ENCODE data around the gene RIT1.

DNA sequence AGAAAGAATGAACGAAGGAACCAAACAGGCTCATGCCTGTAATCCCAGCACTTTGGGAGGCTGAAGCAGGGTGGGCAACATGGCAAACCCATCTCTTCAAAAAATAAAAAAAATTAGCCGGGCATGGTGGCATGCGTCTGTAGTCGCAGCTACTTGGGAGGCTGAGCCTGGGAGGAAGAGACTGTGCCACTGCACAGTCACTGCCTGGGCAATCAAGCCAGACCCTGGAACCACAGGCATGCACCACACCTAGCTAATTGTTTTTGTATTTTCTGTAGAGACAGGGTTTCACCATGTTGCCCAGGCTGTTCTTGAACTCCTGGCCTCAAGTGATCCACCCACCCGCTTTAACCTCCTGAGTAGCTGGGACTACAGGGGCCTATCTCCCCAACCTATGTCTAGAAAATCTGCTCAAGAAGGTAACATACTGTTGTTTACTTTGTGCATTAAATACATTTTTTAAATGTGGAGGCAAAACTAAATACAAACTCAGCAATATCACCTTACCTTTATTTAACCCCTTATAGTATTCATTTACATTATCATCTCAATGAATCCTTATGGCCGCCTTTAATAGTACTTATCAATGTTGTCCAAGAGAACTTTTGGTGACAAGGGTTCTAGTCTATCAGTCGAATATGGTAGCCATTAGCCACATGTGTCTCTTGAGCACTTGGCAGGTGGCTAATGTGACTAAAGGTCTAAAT is 20.3 kb upstream of the RIT1 start:
- TF ChIP-seq, protein P1, sequence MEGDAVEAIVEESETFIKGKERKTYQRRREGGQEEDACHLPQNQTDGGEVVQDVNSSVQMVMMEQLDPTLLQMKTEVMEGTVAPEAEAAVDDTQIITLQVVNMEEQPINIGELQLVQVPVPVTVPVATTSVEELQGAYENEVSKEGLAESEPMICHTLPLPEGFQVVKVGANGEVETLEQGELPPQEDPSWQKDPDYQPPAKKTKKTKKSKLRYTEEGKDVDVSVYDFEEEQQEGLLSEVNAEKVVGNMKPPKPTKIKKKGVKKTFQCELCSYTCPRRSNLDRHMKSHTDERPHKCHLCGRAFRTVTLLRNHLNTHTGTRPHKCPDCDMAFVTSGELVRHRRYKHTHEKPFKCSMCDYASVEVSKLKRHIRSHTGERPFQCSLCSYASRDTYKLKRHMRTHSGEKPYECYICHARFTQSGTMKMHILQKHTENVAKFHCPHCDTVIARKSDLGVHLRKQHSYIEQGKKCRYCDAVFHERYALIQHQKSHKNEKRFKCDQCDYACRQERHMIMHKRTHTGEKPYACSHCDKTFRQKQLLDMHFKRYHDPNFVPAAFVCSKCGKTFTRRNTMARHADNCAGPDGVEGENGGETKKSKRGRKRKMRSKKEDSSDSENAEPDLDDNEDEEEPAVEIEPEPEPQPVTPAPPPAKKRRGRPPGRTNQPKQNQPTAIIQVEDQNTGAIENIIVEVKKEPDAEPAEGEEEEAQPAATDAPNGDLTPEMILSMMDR (IDR thresholded peaks at IDR 0.05) = no peak
- TF ChIP-seq, protein P2, sequence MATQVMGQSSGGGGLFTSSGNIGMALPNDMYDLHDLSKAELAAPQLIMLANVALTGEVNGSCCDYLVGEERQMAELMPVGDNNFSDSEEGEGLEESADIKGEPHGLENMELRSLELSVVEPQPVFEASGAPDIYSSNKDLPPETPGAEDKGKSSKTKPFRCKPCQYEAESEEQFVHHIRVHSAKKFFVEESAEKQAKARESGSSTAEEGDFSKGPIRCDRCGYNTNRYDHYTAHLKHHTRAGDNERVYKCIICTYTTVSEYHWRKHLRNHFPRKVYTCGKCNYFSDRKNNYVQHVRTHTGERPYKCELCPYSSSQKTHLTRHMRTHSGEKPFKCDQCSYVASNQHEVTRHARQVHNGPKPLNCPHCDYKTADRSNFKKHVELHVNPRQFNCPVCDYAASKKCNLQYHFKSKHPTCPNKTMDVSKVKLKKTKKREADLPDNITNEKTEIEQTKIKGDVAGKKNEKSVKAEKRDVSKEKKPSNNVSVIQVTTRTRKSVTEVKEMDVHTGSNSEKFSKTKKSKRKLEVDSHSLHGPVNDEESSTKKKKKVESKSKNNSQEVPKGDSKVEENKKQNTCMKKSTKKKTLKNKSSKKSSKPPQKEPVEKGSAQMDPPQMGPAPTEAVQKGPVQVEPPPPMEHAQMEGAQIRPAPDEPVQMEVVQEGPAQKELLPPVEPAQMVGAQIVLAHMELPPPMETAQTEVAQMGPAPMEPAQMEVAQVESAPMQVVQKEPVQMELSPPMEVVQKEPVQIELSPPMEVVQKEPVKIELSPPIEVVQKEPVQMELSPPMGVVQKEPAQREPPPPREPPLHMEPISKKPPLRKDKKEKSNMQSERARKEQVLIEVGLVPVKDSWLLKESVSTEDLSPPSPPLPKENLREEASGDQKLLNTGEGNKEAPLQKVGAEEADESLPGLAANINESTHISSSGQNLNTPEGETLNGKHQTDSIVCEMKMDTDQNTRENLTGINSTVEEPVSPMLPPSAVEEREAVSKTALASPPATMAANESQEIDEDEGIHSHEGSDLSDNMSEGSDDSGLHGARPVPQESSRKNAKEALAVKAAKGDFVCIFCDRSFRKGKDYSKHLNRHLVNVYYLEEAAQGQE (IDR thresholded peaks at IDR 0.05; ENCODE audit: insufficient read depth in 1 of 2, low read depth in 2 of 2, low read length in 1 of 2) = no peak
- TF ChIP-seq POLR2AphosphoS5 (IDR thresholded peaks at IDR 0.05; ENCODE audit: low read depth, low read length) (no peak), TCF7L2 (IDR thresholded peaks at IDR 0.05; ENCODE audit: low read depth, low read length) (no peak)

All from Panc1 (cell line).